Skeletal muscle cell (primary cell): Measurements from ENCODE around the gene HIRA.
A peak's percentile ranks its signal among the peaks of the same experiment; 100 is the strongest.

Source experiments
- DNase-seq: peaks from one replicate; pipeline ENCODE4 v3.0.0-alpha.2; 2010; ENCODE audit warnings: low read depth
- H3K4me3 ChIP-seq: 2 replicates; pipeline ENCODE4 v1.5.1; 2011; ENCODE audit warnings: low read depth, mild to moderate bottlenecking, control low read depth, low read length, moderate library complexity

HIRA gene

GRCh38 chr22:19292458-19293230 lies 138.9 kb downstream of the HIRA start:
- DNase-seq = peak; percentile 74
- peak overlapping the region; percentile 69 for H3K4me3 ChIP-seq

GRCh38 chr22:19291580-19292457 lies 139.7 kb downstream of the HIRA start, which contains the start of gene CLTCL1:
Gene CLTCL1, minus strand, starts transcription at chr22:19291719. Its CDS starts 78 bp downstream, at chr22:19291641.
- peak within 1 kb of the TSS; percentile 83 for H3K4me3 ChIP-seq
- DNase-seq = no peak

GRCh38 chr22:19291218-19291579 lies 140.3 kb downstream of the HIRA start:
- peak overlapping the region; percentile 83 for H3K4me3 ChIP-seq
- DNase-seq = no peak

DNA sequence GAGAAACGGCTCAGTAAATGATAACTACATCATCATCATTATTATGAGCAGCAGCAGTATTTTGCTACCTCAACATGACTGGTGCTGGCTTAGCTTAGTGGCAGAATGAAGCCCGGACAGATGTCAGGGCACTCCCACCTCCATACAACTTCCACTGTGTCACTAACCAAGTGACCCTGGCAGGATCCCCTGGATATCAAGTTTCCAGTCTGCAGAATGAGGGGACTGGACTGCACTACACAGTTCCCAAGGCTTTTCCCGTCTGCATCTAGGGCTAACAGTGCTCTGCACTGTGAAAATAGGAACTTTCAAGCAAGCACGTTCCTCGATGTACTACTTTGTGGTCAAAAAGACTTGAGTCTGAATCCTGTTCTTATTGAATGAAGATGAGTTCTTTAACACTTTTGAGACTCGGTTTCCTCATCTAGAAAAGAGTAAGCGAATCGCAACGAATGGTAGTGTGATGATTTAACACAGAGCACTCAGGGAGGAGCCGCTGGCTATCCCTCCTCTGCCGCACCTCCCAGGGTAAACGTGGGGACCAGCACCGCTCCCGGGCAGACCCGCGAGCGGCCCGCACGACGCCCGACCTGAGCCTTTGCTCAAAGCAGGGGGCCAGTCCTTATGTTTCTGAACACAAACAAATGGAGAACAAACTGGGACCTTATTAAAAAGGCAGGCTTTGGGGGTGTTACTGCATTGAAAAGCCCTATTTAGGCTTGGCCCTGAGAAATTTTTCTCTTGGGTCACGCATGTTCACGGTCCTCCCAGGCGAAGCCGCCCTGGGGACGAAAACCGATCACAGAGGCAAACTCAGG lies 140.9 kb downstream of the HIRA start:
- DNase-seq = no peak
- H3K4me3 ChIP-seq = peak overlapping the region; percentile 83

GRCh38 chr22:19289475-19290161 lies 141.9 kb downstream of the HIRA start:
- H3K4me3 ChIP-seq = peak overlapping the region; percentile 2
- peak; percentile 64 for DNase-seq

DNA sequence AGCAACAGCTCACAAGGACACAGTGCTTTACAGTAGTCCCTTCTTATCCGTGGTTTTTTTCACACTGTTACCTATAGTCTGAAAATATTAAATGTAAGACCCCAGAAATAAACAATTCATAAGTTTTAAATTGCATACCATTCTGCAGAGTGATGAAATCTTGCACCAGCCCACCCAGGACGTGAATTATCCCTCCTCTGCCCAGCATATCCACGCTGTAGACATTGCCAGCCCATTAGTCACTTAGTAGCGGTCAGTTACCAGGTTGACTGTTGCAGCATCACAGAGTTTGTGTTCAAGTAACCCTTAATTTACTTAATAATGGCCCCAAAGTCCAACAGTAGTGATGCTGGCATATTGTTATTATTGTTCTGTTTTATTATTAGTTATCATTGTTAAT lies 143.6 kb downstream of the HIRA start:
- peak; percentile 65 for DNase-seq
- H3K4me3 ChIP-seq = no peak overlapping the region

DNA sequence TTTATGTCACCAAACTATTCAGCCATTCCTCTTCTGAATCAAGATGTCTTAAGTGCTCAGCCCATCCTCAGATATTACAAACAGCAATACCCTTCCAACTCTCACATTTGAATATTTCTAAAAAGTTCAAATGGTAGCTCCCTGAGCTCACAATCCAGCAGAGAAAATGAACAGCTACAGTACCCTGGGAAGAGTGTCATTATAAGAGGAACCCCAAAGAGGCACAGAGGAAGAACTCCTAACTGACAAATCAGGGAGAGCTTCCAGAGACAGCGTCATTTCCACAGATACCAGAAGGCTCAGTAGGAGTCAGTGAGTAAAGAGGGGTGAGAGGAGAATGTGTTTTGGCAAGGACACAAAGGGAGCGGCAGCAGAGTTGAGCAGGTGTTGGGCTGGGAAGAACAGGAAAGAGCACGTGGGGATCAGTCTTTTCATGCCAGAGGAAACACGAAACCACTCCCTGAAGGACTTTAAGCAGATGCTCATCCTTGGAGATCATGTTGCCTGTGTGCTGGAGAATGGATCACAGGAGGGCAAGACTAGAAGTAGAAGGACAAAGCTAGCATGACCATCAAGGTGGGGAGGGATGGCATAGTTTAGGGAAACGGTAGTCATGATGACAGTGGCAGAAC lies 144.3 kb downstream of the HIRA start:
- DNase-seq = peak; percentile 77
- H3K4me3 ChIP-seq = no peak overlapping the region

DNA sequence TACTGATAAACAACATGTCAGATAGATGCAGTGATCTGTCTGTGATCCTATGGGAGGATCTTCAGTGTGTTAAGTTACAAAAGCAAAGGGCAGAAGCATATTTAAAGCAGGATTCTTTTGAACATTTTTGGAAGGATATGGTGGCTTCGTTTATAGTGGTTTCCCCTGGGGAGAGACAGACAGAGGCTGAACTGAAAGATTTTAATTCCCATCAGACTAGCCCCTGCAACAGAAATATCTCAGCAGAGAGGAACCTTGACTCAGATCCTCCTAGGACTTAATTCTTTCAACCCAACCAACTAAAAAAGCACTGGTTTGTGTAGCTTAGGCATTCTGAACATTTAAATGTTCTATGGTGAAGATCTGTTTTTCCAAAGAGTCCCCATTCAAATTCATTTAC lies 145.7 kb downstream of the HIRA start:
- no peak for DNase-seq
- H3K4me3 ChIP-seq = no peak overlapping the region
